ENCODE measurements around the gene CDC42BPA. TPM values are rescaled to one million over a fixed set of nuclear protein-coding genes. Genes with fewer than 3 reads are reported as not detected.

The CDC42BPA gene
- total and polyA plus RNA-seq, 2 experiments from 2014 or later = 28.6 to 39.1 TPM

DNA sequence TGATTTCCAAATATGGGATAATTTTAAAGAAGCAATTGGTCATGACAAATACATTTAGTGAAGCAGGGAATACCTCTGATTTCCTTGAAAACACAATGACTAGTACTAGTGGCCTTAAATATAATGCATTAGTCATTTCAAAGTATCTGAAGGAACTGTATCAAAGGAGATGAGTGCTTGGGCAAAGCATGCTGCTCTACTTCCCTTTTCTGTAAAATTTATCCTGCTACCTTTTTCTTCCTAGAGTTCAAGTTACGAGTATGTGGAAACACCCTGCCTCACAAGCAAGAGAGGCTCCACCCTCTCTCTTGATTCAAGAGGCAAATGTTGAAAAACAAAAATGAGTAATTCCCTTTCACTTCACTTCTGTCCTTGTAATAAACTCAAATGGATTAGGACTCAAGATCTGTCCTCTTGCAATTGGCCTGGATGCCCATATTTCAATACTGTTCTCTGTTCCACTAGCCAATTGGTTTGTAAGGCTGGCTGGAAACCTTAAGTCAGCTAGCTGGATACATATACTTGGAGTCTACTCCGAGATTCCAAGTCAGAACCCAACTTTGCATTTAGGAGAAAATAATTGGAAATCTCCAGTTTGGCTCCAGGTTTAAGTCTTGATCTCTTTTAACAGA, 92.5 kb downstream of the CDC42BPA start:
- Histone ChIP-seq H3K27me3 (replicated peaks; ENCODE audit: insufficient read depth) (no peaks in the 10 kb centered on the region), H3K4me1 (ENCODE audit: insufficient read depth) (peaks cover 18% of the 10 kb centered on the region), H3K9me2 (ENCODE audit: insufficient read depth) (no peaks in the 10 kb centered on the region), H3K9ac (no peak overlapping the region), H3K4me2 (ENCODE audit: unreplicated experiment) (peak overlapping the region; percentile 69), H3K9me3 (ENCODE audit: low read depth) (no peaks in the 10 kb centered on the region), H3K79me2 (ENCODE audit: insufficient read depth) (peaks cover 89% of the 10 kb centered on the region), H3K36me3 (ENCODE audit: low read depth) (no peaks in the 10 kb centered on the region; the same call in 1 of the 2 replicates), H3K27ac (peak overlapping the region; percentile 34), H3K4me3 (peak overlapping the region; percentile 43), H2AFZ (no peak overlapping the region), H3F3A (ENCODE audit: insufficient read depth) (peaks cover 36% of the 10 kb centered on the region), H4K20me1 (ENCODE audit: insufficient read depth) (peaks cover 10% of the 10 kb centered on the region; the same call in 1 of the 2 replicates)
- in situ Hi-C loops (cut with MboI) = loop anchor here (25.0 kb wide), 1 partner anchor 211 kb away; no protein-coding TSS in a partner anchor
- peak; percentile 86 for DNase-seq
- 45 to 50% methylated on average over 2 of the region's 2 CpGs for WGBS, 2 experiments (ENCODE audit: low coverage in 1 of 2, low lambda C conversion rate in 2 of 2, missing lambda C conversion rate in 2 of 2)
- TF ChIP-seq EZH2 (IDR thresholded peaks at IDR 0.05; ENCODE audit: insufficient read depth, poor library complexity, severe bottlenecking) (no peak), EZH2phosphoT487 (IDR thresholded peaks at IDR 0.05; ENCODE audit: insufficient read depth, low read depth) (no peak)

DNA sequence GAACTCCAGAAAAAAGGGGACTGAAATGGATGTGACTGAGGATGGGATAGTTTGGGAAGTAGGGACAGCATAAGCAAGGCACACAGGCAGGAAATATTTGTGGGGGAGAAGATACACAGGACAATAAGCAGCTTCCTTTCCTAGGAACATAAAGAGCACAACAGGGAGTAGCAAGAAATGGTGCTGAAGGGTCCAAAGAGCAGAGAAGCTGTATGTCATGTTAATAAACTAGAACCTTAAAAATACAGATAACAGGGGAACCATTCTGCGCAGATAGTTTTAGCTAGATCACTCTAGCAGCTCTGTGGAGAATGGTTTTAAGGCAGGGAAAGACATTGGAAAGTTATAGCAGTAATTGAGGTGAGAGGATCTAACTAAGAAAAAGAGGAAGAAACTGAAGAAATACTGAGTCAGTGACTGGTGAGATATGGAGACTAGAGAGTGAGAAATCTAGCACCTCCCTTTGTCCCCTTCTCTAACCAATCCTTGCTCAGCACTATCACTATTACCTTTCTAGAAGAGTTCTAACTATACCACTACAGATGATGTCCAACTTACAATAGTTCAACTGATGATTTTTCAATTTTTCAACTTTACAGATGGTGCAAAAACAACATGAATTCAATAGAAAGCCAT, 95.0 kb downstream of the CDC42BPA start:
- no peak for DNase-seq
- in situ Hi-C loops (cut with MboI) = no loop called here
- 95 to 97% methylated on average over 1 of the region's 1 CpG for WGBS, 2 experiments (ENCODE audit: low coverage in 1 of 2, low lambda C conversion rate in 2 of 2, missing lambda C conversion rate in 2 of 2)

DNA sequence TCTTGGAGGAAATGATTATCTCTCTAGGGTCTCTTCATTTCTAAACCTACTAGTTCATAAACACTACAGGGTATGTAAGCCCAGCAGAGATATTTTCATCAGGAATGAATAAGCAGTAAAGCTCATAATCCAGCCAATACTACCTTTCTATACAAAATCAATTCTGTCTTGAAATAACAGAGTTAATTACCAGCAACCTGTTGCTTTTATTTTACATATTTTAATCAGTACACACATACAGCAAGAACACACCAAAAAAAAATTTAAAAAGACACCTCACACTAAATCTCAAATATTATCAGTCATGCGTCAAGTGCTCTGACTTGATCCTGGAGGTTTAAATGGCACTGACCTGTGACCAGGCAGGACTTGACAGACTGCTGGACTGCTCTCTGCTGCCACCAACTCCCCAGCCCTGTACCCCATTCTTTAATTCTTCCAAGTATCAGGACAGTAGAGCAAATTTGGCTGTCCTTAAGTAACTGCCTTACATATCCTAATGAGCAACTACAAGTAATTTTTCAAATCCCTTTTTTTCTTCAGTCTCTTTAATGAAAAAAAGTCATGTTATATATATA, 98.5 kb downstream of the CDC42BPA start:
- in situ Hi-C loops (cut with MboI) = no loop called here
- Histone ChIP-seq H4K20me1 (ENCODE audit: insufficient read depth) (no peaks in the 10 kb centered on the region), H3K4me2 (ENCODE audit: unreplicated experiment) (no peak overlapping the region), H2AFZ (no peak overlapping the region), H3K9ac (no peak overlapping the region), H3K36me3 (ENCODE audit: low read depth) (no peaks in the 10 kb centered on the region; the same call in 1 of the 2 replicates), H3K27me3 (replicated peaks; ENCODE audit: insufficient read depth) (no peaks in the 10 kb centered on the region), H3K9me3 (ENCODE audit: low read depth) (no peaks in the 10 kb centered on the region), H3F3A (ENCODE audit: insufficient read depth) (peaks cover 2% of the 10 kb centered on the region; the same call in 1 of the 2 replicates), H3K4me3 (no peak overlapping the region), H3K27ac (no peak overlapping the region), H3K9me2 (ENCODE audit: insufficient read depth) (no peaks in the 10 kb centered on the region), H3K79me2 (ENCODE audit: insufficient read depth) (peaks cover 96% of the 10 kb centered on the region), H3K4me1 (ENCODE audit: insufficient read depth) (peaks cover 2% of the 10 kb centered on the region)
- TF ChIP-seq EZH2 (IDR thresholded peaks at IDR 0.05; ENCODE audit: insufficient read depth, poor library complexity, severe bottlenecking) = no peak
- TF ChIP-seq EZH2phosphoT487 (IDR thresholded peaks at IDR 0.05; ENCODE audit: insufficient read depth, low read depth) = no peak
- DNase-seq = no peak
- WGBS, 2 experiments (ENCODE audit: low coverage in 1 of 2, low lambda C conversion rate in 2 of 2, missing lambda C conversion rate in 2 of 2) = 98 to 100% methylated on average over 1 of the region's 1 CpG

More for the DNA sequence above, 95.0 kb downstream of the CDC42BPA start:
- Histone ChIP-seq H2AFZ (no peak overlapping the region), H3K27me3 (replicated peaks; ENCODE audit: insufficient read depth) (no peaks in the 10 kb centered on the region), H3K9me2 (ENCODE audit: insufficient read depth) (no peaks in the 10 kb centered on the region), H3K9me3 (ENCODE audit: low read depth) (no peaks in the 10 kb centered on the region), H3K79me2 (ENCODE audit: insufficient read depth) (peaks cover 89% of the 10 kb centered on the region), H3K4me3 (no peak overlapping the region), H3K4me2 (ENCODE audit: unreplicated experiment) (no peak overlapping the region), H3K9ac (no peak overlapping the region), H3K4me1 (ENCODE audit: insufficient read depth) (peaks cover 18% of the 10 kb centered on the region), H3K36me3 (ENCODE audit: low read depth) (no peaks in the 10 kb centered on the region; the same call in 1 of the 2 replicates), H3K27ac (no peak overlapping the region), H3F3A (ENCODE audit: insufficient read depth) (peaks cover 32% of the 10 kb centered on the region), H4K20me1 (ENCODE audit: insufficient read depth) (peaks cover 10% of the 10 kb centered on the region; the same call in 1 of the 2 replicates)
- no peak for TF ChIP-seq EZH2phosphoT487 (IDR thresholded peaks at IDR 0.05; ENCODE audit: insufficient read depth, low read depth)
- no peak for TF ChIP-seq EZH2 (IDR thresholded peaks at IDR 0.05; ENCODE audit: insufficient read depth, poor library complexity, severe bottlenecking)

DNA sequence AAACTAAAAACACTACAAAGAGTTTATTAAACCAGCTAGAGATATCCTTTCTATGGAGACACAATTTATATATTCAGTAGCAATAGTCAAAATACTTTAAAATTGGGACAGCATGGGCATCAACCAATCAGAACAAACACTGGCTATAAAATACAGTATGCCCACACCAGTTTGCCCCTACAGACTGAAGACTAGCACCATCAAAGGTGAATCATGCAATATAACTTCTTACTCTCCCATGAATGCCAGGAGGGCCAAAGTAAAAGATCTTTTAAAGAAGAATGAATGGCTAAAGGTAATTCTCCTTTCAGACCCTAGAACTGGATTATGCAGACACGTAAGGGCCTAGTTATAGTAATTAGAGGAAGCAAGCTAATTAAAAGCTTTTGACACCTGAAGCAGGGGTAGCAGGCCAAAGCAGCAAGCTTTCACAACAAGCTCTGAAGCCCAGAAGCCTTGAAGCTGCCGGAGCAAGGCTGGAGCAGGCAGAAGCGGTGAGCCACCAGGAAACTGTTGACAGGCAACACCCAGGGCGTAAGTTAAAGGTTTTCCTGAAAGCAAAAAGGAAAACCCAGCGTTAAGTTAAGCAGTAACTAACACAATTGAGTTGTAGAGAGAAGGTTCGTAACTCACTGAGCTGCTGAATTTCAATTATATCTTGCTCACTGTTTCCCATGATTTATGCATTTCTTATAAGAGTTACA, 99.3 kb downstream of the CDC42BPA start:
- Histone ChIP-seq H3K27me3 (replicated peaks; ENCODE audit: insufficient read depth) (no peaks in the 10 kb centered on the region), H3K36me3 (ENCODE audit: low read depth) (no peaks in the 10 kb centered on the region; the same call in 1 of the 2 replicates), H3K9me2 (ENCODE audit: insufficient read depth) (no peaks in the 10 kb centered on the region), H4K20me1 (ENCODE audit: insufficient read depth) (no peaks in the 10 kb centered on the region), H3K4me1 (ENCODE audit: insufficient read depth) (no peaks in the 10 kb centered on the region; the same call in 1 of the 2 replicates), H3K4me3 (no peak overlapping the region), H3F3A (ENCODE audit: insufficient read depth) (no peaks in the 10 kb centered on the region), H3K4me2 (ENCODE audit: unreplicated experiment) (no peak overlapping the region), H3K79me2 (ENCODE audit: insufficient read depth) (peaks cover 96% of the 10 kb centered on the region), H3K9me3 (ENCODE audit: low read depth) (no peaks in the 10 kb centered on the region), H3K9ac (no peak overlapping the region), H2AFZ (no peak overlapping the region), H3K27ac (no peak overlapping the region)
- WGBS, 2 experiments (ENCODE audit: low coverage in 1 of 2, low lambda C conversion rate in 2 of 2, missing lambda C conversion rate in 2 of 2) = 90 to 94% methylated on average over 6 of the region's 6 CpGs
- TF ChIP-seq EZH2 (IDR thresholded peaks at IDR 0.05; ENCODE audit: insufficient read depth, poor library complexity, severe bottlenecking) (no peak), EZH2phosphoT487 (IDR thresholded peaks at IDR 0.05; ENCODE audit: insufficient read depth, low read depth) (no peak)
- no peak for DNase-seq
- in situ Hi-C loops (cut with MboI) = no loop called here

Measured in GM23248 (cell line).